Nephron (organoid): ENCODE measurements around the gene MEIOSIN.

ENCODE experiments used
- H3K27ac Mint-ChIP-seq, 3 experiments: 2 replicates each; pipeline ENCODE4 v1.8.0; 2020; ENCODE audit warnings: mixed read lengths in 3 of 3, mild to moderate bottlenecking in 2 of 3, moderate library complexity in 1 of 3
- H3K27me3 Mint-ChIP-seq: 2 replicates; pipeline ENCODE4 v1.8.0; 2021; ENCODE audit warnings: low read depth, mild to moderate bottlenecking, moderate library complexity, mixed read lengths
- H3K36me3 Mint-ChIP-seq: 2 replicates; pipeline ENCODE4 v1.8.0; 2020; ENCODE audit warnings: low read depth, mixed read lengths
- H3K4me1 Mint-ChIP-seq: 2 replicates; pipeline ENCODE4 v1.8.0; 2020; ENCODE audit warnings: mixed read lengths
- H3K4me3 Mint-ChIP-seq, 3 experiments: 2 replicates each; pipeline ENCODE4 v1.8.0; 2020; ENCODE audit warnings: mild to moderate bottlenecking in 3 of 3, mixed read lengths in 3 of 3, moderate library complexity in 2 of 3
- H3K9me3 Mint-ChIP-seq: 2 replicates; pipeline ENCODE4 v1.8.0; 2020; ENCODE audit warnings: mixed read lengths
- CTCF ChIP-seq, 3 experiments: fragments of 200-600 bp; sonication (generic); IDR thresholded peaks; one replicate each; pipeline ENCODE4 v1.5.0; 2021; ENCODE audit warnings: antibody characterized with exemption in 3 of 3; ENCODE audit not compliant: unreplicated experiment in 3 of 3

The MEIOSIN gene

GRCh38 chr19:45789035-45789786 is 56.0 kb downstream of the MEIOSIN start:
- Mint-ChIP-seq H3K27me3 (no peaks in the 10 kb centered on the region), H3K36me3 (peaks cover 38% of the 10 kb centered on the region), H3K4me1 (peaks cover 38% of the 10 kb centered on the region), H3K4me3 (peak overlapping the region in 2 of 3 experiments; percentile 3 to 22), H3K9me3 (no peaks in the 10 kb centered on the region), H3K27ac (no peak overlapping the region)
- TF ChIP-seq CTCF (IDR thresholded peaks at IDR 0.05; ENCODE audit: unreplicated experiment in 3 of 3), result no peak

- H3K4me1 Mint-ChIP-seq, result peaks cover 43% of the 10 kb centered on the region
- H3K27ac Mint-ChIP-seq, result peak overlapping the region; percentile 9 to 79 (median 73)
- H3K4me3 Mint-ChIP-seq, result peak overlapping the region; percentile 94 to 98 (median 96)
- peaks cover 38% of the 10 kb centered on the region for H3K36me3 Mint-ChIP-seq
- H3K9me3 Mint-ChIP-seq, result no peaks in the 10 kb centered on the region
- no peak for TF ChIP-seq CTCF (IDR thresholded peaks at IDR 0.05; ENCODE audit: unreplicated experiment in 3 of 3)
- H3K27me3 Mint-ChIP-seq, result peaks cover 4% of the 10 kb centered on the region
Observed at GRCh38 chr19:45790942-45791341, 57.7 kb downstream of the MEIOSIN start.

GRCh38 chr19:45791744-45792469 is 58.7 kb downstream of the MEIOSIN start:
- no peaks in the 10 kb centered on the region for H3K9me3 Mint-ChIP-seq
- H3K27me3 Mint-ChIP-seq, result peaks cover 4% of the 10 kb centered on the region
- H3K27ac Mint-ChIP-seq, result peak overlapping the region; percentile 63 to 79 (median 73)
- H3K4me3 Mint-ChIP-seq, result peak overlapping the region; percentile 94 to 98 (median 96)
- peaks cover 43% of the 10 kb centered on the region for H3K4me1 Mint-ChIP-seq
- peaks cover 35% of the 10 kb centered on the region for H3K36me3 Mint-ChIP-seq
- TF ChIP-seq CTCF (IDR thresholded peaks at IDR 0.05; ENCODE audit: unreplicated experiment in 3 of 3), result no peak

GRCh38 chr19:45792470-45793177 is 59.4 kb downstream of the MEIOSIN start, which contains the start of gene DMWD:
DMWD (minus strand) TSS chr19:45792845; CDS start chr19:45792756, 89 bp downstream.
- Mint-ChIP-seq H3K4me1 (peaks cover 41% of the 10 kb centered on the region), H3K36me3 (peaks cover 29% of the 10 kb centered on the region), H3K27ac (peak within 1 kb of the TSS; percentile 73 to 84 (median 79)), H3K27me3 (peaks cover 4% of the 10 kb centered on the region), H3K9me3 (no peaks in the 10 kb centered on the region), H3K4me3 (peak within 1 kb of the TSS; percentile 94 to 98 (median 96))
- TF ChIP-seq CTCF (IDR thresholded peaks at IDR 0.05; ENCODE audit: unreplicated experiment in 3 of 3), result no peak

- Mint-ChIP-seq H3K4me1 (peaks cover 35% of the 10 kb centered on the region), H3K4me3 (peak overlapping the region; percentile 82 to 92 (median 90)), H3K36me3 (peaks cover 24% of the 10 kb centered on the region), H3K9me3 (no peaks in the 10 kb centered on the region), H3K27me3 (peaks cover 4% of the 10 kb centered on the region), H3K27ac (peak overlapping the region; percentile 13 to 84 (median 51))
- no peak for TF ChIP-seq CTCF (IDR thresholded peaks at IDR 0.05; ENCODE audit: unreplicated experiment in 3 of 3)
Observed at GRCh38 chr19:45793178-45793564, 59.9 kb downstream of the MEIOSIN start.
